ENCODE results near the gene SOS1.
"Not testable (repeated sequence)": the region's sequence is repeated elsewhere in the genome, so short reads cannot be mapped to it uniquely, and the experiment has no call there.

Gene SOS1

DNA sequence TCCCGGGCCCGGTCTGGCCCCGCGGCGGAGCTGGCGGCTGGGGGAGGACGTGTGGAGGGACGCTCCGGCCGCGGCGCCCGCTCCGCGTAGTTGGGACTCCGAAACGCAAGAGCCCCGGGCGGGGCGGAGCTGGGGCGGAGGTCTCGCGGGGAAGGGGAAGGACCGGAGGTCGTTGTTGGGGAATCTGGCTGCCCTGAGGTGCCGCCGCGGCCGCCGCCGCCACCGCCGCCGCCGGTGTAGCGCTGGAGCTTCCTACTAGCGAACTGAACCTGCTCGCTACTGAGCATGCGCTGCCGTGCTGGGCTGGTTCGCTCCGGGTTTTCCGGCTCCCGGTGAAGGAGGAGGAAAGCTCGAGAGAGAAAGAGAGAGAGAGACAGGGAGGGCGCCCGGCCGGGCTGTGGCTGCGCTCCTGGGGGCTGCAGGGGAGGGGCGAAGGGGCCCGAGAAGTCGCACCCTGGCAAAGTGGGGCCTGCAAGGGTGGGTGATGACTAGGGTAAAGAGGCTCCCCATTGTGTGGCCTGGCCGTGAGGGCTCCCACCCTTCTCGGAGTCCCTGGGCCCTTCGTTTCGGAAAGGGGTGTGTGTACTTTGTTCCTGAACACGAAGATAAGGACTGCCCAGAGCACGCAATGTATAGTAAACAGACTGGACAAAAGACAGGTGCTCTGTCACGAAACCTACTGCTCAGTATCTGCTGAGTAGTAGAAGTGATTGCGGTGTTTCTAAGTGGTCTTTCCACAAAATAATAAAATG lies at the start of gene SOS1:
Gene SOS1 (minus strand): TSS at position 281 of the 752 bp plus-strand sequence. CDS start 629 bp downstream, outside the sequence.
- peak within 1 kb of the TSS; percentile 83 to 95 for H3K9ac ChIP-seq (ENCODE audit: low read depth in 1 of 2, low read length in 2 of 2)
- peaks cover 0 to 8% of the 10 kb centered on the region in 2 donors for H3K36me3 ChIP-seq (ENCODE audit: control insufficient read depth in 1 of 2, insufficient read depth in 2 of 2, low read length in 2 of 2)
- H3K27ac ChIP-seq (ENCODE audit: low read depth, low read length): peak within 1 kb of the TSS; percentile 94
- H3K9me3 ChIP-seq (ENCODE audit: control insufficient read depth in 1 of 2, low read length in 2 of 2): no peaks in the 10 kb centered on the region
- H3K4me1 ChIP-seq (ENCODE audit: control insufficient read depth in 1 of 2, insufficient read depth in 2 of 2, low read length in 2 of 2): peaks cover 37 to 45% of the 10 kb centered on the region in 2 donors
- peak within 1 kb of the TSS; percentile 92 to 94 for H3K4me3 ChIP-seq (ENCODE audit: low read depth in 1 of 2, low read length in 2 of 2)
- H3K27me3 ChIP-seq (ENCODE audit: control insufficient read depth in 1 of 2, insufficient read depth in 2 of 2, low read length in 2 of 2): no peaks in the 10 kb centered on the region

- Histone ChIP-seq H3K9ac (ENCODE audit: low read depth in 1 of 2, low read length in 2 of 2) (no peak overlapping the region), H3K4me1 (ENCODE audit: control insufficient read depth in 1 of 2, insufficient read depth in 2 of 2, low read length in 2 of 2) (no peaks in the 10 kb centered on the region), H3K36me3 (ENCODE audit: control insufficient read depth in 1 of 2, insufficient read depth in 2 of 2, low read length in 2 of 2) (no peaks in the 10 kb centered on the region)
These were observed 43.2 kb upstream of the SOS1 start for GRCh38 chr2:39164089-39164488.

DNA sequence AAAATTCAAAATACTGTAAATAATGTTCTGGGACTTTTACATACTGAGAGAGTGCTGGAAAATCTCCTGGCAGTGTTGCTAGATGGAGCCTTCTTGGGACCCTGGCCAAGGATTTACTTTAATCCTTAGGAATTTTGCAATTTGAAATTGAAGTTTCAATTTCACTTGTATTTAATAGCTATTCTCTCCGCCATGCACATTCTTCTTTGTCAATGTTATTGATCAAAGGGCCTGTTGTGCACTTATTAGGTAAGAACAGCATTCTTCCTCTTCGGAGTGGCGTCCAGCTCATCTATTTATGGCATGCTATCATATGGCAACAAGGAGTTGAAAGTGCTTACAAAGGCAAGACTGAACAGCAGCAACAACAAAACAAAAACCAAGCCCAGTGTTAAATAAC lies 40.1 kb upstream of the SOS1 start:
- H3K27me3 ChIP-seq (ENCODE audit: control insufficient read depth in 1 of 2, insufficient read depth in 2 of 2, low read length in 2 of 2): no peaks in the 10 kb centered on the region
- H3K9me3 ChIP-seq (ENCODE audit: control insufficient read depth in 1 of 2, low read length in 2 of 2): no peaks in the 10 kb centered on the region
- no peaks in the 10 kb centered on the region for H3K36me3 ChIP-seq (ENCODE audit: control insufficient read depth in 1 of 2, insufficient read depth in 2 of 2, low read length in 2 of 2)
- no peak overlapping the region for H3K9ac ChIP-seq (ENCODE audit: low read depth in 1 of 2, low read length in 2 of 2)
- no peak overlapping the region for H3K4me3 ChIP-seq (ENCODE audit: low read depth in 1 of 2, low read length in 2 of 2)
- no peaks in the 10 kb centered on the region for H3K4me1 ChIP-seq (ENCODE audit: control insufficient read depth in 1 of 2, insufficient read depth in 2 of 2, low read length in 2 of 2)
- no peak overlapping the region for H3K27ac ChIP-seq (ENCODE audit: low read depth, low read length)

More at GRCh38 chr2:39164089-39164488, 43.2 kb upstream of the SOS1 start:
- Histone ChIP-seq H3K4me3 (ENCODE audit: low read depth in 1 of 2, low read length in 2 of 2) (no peak overlapping the region), H3K9me3 (ENCODE audit: control insufficient read depth in 1 of 2, low read length in 2 of 2) (no peaks in the 10 kb centered on the region), H3K27ac (ENCODE audit: low read depth, low read length) (no peak overlapping the region), H3K27me3 (ENCODE audit: control insufficient read depth in 1 of 2, insufficient read depth in 2 of 2, low read length in 2 of 2) (no peaks in the 10 kb centered on the region)

DNA sequence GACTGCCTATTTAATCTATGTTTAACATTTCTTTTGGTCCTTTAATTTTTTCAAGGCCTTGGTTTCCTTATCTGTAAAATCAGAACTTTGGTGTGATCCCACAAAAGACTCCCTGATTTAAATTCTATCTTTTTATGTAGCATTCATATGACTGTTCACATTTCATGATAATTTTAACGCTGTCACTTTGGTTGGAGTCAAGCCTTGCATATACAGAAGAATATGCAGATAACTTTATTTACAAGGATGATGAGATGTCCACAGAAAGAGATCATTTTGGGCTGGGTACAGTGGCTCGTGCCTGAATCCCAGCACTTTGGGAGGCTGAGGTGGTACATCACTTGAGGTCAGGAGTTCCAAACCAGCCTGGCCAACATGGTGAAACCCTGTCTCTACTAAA lies 38.4 kb upstream of the SOS1 start:
- Histone ChIP-seq H3K4me3 (ENCODE audit: low read depth in 1 of 2, low read length in 2 of 2) (no peak overlapping the region), H3K9me3 (ENCODE audit: control insufficient read depth in 1 of 2, low read length in 2 of 2) (no peaks in the 10 kb centered on the region), H3K27ac (ENCODE audit: low read depth, low read length) (no peak overlapping the region), H3K4me1 (ENCODE audit: control insufficient read depth in 1 of 2, insufficient read depth in 2 of 2, low read length in 2 of 2) (no peaks in the 10 kb centered on the region), H3K27me3 (ENCODE audit: control insufficient read depth in 1 of 2, insufficient read depth in 2 of 2, low read length in 2 of 2) (no peaks in the 10 kb centered on the region), H3K9ac (ENCODE audit: low read depth in 1 of 2, low read length in 2 of 2) (no peak overlapping the region), H3K36me3 (ENCODE audit: control insufficient read depth in 1 of 2, insufficient read depth in 2 of 2, low read length in 2 of 2) (no peaks in the 10 kb centered on the region)

DNA sequence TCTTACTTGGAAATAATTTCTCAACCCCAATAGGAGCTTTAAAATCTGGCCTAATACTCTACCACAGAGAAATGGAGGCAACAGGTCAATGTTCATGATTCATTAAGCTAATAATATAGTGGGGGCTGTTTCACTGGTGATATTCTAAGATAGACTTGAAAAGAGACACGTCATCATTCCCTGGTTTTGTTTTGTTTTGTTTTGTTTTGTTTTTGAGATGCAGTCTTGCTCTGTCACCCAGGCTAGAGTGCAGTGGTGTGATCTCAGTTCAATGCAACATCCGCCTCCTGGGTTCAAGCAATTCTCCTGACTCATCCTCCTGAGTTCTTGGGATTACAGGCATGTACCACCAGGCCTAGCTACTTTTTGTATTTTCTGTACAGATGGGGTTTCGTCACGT lies 37.5 kb upstream of the SOS1 start:
- Histone ChIP-seq H3K9ac (ENCODE audit: low read depth in 1 of 2, low read length in 2 of 2) (no peak overlapping the region), H3K36me3 (ENCODE audit: control insufficient read depth in 1 of 2, insufficient read depth in 2 of 2, low read length in 2 of 2) (no peaks in the 10 kb centered on the region), H3K4me1 (ENCODE audit: control insufficient read depth in 1 of 2, insufficient read depth in 2 of 2, low read length in 2 of 2) (no peaks in the 10 kb centered on the region), H3K27ac (ENCODE audit: low read depth, low read length) (no peak overlapping the region), H3K9me3 (ENCODE audit: control insufficient read depth in 1 of 2, low read length in 2 of 2) (no peaks in the 10 kb centered on the region), H3K4me3 (ENCODE audit: low read depth in 1 of 2, low read length in 2 of 2) (no peak overlapping the region), H3K27me3 (ENCODE audit: control insufficient read depth in 1 of 2, insufficient read depth in 2 of 2, low read length in 2 of 2) (no peaks in the 10 kb centered on the region)

GRCh38 chr2:39156846-39157245 lies 36.0 kb upstream of the SOS1 start:
- Histone ChIP-seq H3K4me3 (ENCODE audit: low read depth in 1 of 2, low read length in 2 of 2) (no peak overlapping the region), H3K36me3 (ENCODE audit: control insufficient read depth in 1 of 2, insufficient read depth in 2 of 2, low read length in 2 of 2) (no peaks in the 10 kb centered on the region), H3K27me3 (ENCODE audit: control insufficient read depth in 1 of 2, insufficient read depth in 2 of 2, low read length in 2 of 2) (no peaks in the 10 kb centered on the region), H3K9ac (ENCODE audit: low read depth in 1 of 2, low read length in 2 of 2) (no peak overlapping the region), H3K27ac (ENCODE audit: low read depth, low read length) (no peak overlapping the region), H3K9me3 (ENCODE audit: control insufficient read depth in 1 of 2, low read length in 2 of 2) (no peaks in the 10 kb centered on the region), H3K4me1 (ENCODE audit: control insufficient read depth in 1 of 2, insufficient read depth in 2 of 2, low read length in 2 of 2) (no peaks in the 10 kb centered on the region)

DNA sequence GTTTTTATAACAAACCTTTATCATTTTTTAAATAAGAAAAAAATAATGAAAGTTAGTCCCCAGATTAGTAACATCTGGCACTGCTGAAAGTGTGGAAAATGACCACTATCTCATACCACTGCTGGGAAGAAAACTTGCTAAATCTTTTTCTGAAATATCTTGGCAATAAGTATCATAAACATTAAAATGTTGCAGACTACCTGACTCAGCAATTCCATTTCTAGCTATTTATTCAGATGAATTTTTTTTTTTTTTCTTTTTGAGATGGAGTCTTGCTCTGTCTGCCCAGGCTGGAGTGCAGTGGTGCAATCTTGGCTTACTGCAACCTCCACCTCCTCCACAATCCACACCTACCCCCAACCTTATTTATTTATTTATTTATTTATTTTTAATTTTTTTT lies 35.3 kb upstream of the SOS1 start:
- Histone ChIP-seq H3K27me3 (ENCODE audit: control insufficient read depth in 1 of 2, insufficient read depth in 2 of 2, low read length in 2 of 2) (no peaks in the 10 kb centered on the region), H3K4me3 (ENCODE audit: low read depth in 1 of 2, low read length in 2 of 2) (no peak overlapping the region), H3K36me3 (ENCODE audit: control insufficient read depth in 1 of 2, insufficient read depth in 2 of 2, low read length in 2 of 2) (no peaks in the 10 kb centered on the region), H3K4me1 (ENCODE audit: control insufficient read depth in 1 of 2, insufficient read depth in 2 of 2, low read length in 2 of 2) (no peaks in the 10 kb centered on the region), H3K9me3 (ENCODE audit: control insufficient read depth in 1 of 2, low read length in 2 of 2) (no peaks in the 10 kb centered on the region), H3K9ac (ENCODE audit: low read depth in 1 of 2, low read length in 2 of 2) (no peak overlapping the region), H3K27ac (ENCODE audit: low read depth, low read length) (no peak overlapping the region)

DNA sequence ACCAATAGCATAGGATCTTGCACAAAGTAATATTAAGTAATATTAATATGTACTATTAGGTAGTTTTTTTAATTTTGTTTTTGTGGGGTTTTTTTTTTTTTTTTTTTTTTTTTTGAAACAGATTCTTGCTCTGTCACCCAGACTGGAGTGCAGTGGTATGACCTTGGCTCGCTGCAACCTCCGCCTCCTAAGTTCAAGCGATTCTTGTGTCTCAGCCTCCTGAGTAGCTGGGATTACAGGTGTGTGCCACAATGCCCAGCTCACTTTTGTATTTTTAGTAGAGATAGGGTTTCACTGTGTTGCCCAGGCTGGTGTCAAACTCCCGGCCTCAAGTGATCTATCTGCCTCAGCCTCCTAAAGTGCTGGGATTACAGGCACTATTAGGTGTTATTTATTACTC lies 34.7 kb upstream of the SOS1 start:
- not testable (repeated sequence) for H3K27ac ChIP-seq (ENCODE audit: low read depth, low read length); H3K9ac ChIP-seq (ENCODE audit: low read depth in 1 of 2, low read length in 2 of 2); H3K9me3 ChIP-seq (ENCODE audit: control insufficient read depth in 1 of 2, low read length in 2 of 2); H3K4me3 ChIP-seq (ENCODE audit: low read depth in 1 of 2, low read length in 2 of 2); H3K27me3 ChIP-seq (ENCODE audit: control insufficient read depth in 1 of 2, insufficient read depth in 2 of 2, low read length in 2 of 2); H3K4me1 ChIP-seq (ENCODE audit: control insufficient read depth in 1 of 2, insufficient read depth in 2 of 2, low read length in 2 of 2); H3K36me3 ChIP-seq (ENCODE audit: control insufficient read depth in 1 of 2, insufficient read depth in 2 of 2, low read length in 2 of 2)

- Histone ChIP-seq H3K4me3 (ENCODE audit: low read depth in 1 of 2, low read length in 2 of 2) (no peak overlapping the region), H3K9me3 (ENCODE audit: control insufficient read depth in 1 of 2, low read length in 2 of 2) (no peaks in the 10 kb centered on the region), H3K27ac (ENCODE audit: low read depth, low read length) (no peak overlapping the region), H3K9ac (ENCODE audit: low read depth in 1 of 2, low read length in 2 of 2) (no peak overlapping the region), H3K27me3 (ENCODE audit: control insufficient read depth in 1 of 2, insufficient read depth in 2 of 2, low read length in 2 of 2) (no peaks in the 10 kb centered on the region), H3K36me3 (ENCODE audit: control insufficient read depth in 1 of 2, insufficient read depth in 2 of 2, low read length in 2 of 2) (no peaks in the 10 kb centered on the region), H3K4me1 (ENCODE audit: control insufficient read depth in 1 of 2, insufficient read depth in 2 of 2, low read length in 2 of 2) (no peaks in the 10 kb centered on the region)
These were observed 34.1 kb upstream of the SOS1 start for GRCh38 chr2:39154944-39155343.

- Histone ChIP-seq H3K27ac (ENCODE audit: low read depth, low read length) (no peak overlapping the region), H3K9ac (ENCODE audit: low read depth in 1 of 2, low read length in 2 of 2) (no peak overlapping the region), H3K36me3 (ENCODE audit: control insufficient read depth in 1 of 2, insufficient read depth in 2 of 2, low read length in 2 of 2) (no peaks in the 10 kb centered on the region), H3K9me3 (ENCODE audit: control insufficient read depth in 1 of 2, low read length in 2 of 2) (no peaks in the 10 kb centered on the region), H3K27me3 (ENCODE audit: control insufficient read depth in 1 of 2, insufficient read depth in 2 of 2, low read length in 2 of 2) (no peaks in the 10 kb centered on the region), H3K4me3 (ENCODE audit: low read depth in 1 of 2, low read length in 2 of 2) (no peak overlapping the region), H3K4me1 (ENCODE audit: control insufficient read depth in 1 of 2, insufficient read depth in 2 of 2, low read length in 2 of 2) (no peaks in the 10 kb centered on the region)
These were observed 32.5 kb upstream of the SOS1 start for GRCh38 chr2:39153312-39153711.
